Stimulated activated naive B cell treated with anti-CD40 and anti-IgM and Interleukin-4, amounts not matched to agents 10 μg/mL and 1 μg/mL and 100 μg/mL, for 72 hours (primary cell): ENCODE data around the gene ATP10A.

Experiments used
- ATAC-seq, 2 donors: fragments of 150-1000 bp; cut with Tn5 transposase; replicated peaks; 2 replicates each; pipeline ENCODE4 v1.10.0; 2021; ENCODE audit warnings: moderate library complexity in 1 of 2
- DNase-seq: peaks from one replicate; pipeline ENCODE4 v3.0.0; 2021
- H3K27ac Mint-ChIP-seq: one replicate; pipeline ENCODE4 v1.8.0; 2022; ENCODE audit warnings: mild to moderate bottlenecking, mixed read lengths
- H3K27me3 Mint-ChIP-seq, 2 donors: one replicate each; pipeline ENCODE4 v1.8.0; 2022; ENCODE audit warnings: mixed read lengths in 2 of 2
- H3K36me3 Mint-ChIP-seq, 2 donors: one replicate each; pipeline ENCODE4 v1.8.0; 2022; ENCODE audit warnings: mixed read lengths in 2 of 2, mild to moderate bottlenecking in 1 of 2
- H3K4me1 Mint-ChIP-seq, 2 donors: one replicate each; pipeline ENCODE4 v1.8.0; 2022; ENCODE audit warnings: mixed read lengths in 2 of 2, mild to moderate bottlenecking in 1 of 2
- H3K4me3 Mint-ChIP-seq, 2 donors: one replicate each; pipeline ENCODE4 v1.8.0; 2022; ENCODE audit warnings: mild to moderate bottlenecking in 2 of 2, mixed read lengths in 2 of 2, moderate library complexity in 1 of 2
- H3K9me3 Mint-ChIP-seq, 2 donors: one replicate each; pipeline ENCODE4 v1.8.0; 2022; ENCODE audit warnings: mixed read lengths in 2 of 2, mild to moderate bottlenecking in 1 of 2

ATP10A gene

DNA sequence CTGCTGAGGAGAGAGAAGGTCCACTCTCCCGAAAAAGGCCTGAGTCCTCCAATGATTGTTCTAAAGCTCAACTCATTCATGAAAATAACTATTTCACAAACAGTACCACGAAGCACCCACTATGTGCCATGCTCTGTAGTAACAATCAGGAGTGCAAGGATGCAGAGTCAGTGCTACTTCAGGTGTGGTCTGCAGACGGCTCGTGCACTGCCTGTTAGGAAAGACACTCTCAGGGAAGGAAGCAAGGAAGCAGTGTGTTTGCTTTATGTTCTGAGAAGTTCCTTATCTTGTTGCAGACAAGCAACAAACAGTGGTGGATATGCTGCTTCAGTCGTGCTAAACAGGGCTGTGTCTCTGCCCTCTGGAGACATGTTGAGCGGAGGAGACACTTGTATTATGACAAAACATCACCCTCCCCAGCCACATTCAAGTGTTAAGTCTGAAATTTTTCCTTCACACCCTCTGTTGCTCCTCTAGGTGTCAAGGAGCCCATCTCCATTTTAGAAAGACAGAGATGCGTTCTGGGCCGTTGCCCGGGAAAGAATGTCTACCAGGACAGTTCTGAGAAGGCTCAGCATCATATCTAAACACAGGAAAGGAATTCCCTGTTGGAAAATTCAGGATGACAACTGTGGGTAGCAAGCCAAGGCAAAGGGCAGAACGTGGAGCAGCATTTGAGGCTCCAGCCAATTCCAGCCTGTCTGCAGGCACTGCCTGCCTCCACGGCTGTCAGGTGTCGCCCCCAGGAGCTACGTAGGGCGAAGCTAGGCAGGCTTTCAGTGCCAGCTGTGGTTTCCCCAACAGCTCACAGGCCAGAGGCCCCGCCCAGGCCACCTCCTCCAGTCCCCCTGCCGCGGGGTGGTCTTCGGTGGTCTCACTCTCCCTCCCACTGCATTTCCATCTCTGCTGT is 13.4 kb upstream of the ATP10A start:
- DNase-seq (no peak), ATAC-seq (no peak)
- Mint-ChIP-seq H3K27me3 (peaks cover 0 to 4% of the 10 kb centered on the region in 2 donors), H3K9me3 (no peaks in the 10 kb centered on the region), H3K4me3 (no peak overlapping the region), H3K4me1 (no peaks in the 10 kb centered on the region), H3K36me3 (no peaks in the 10 kb centered on the region), H3K27ac (no peak overlapping the region)

DNA sequence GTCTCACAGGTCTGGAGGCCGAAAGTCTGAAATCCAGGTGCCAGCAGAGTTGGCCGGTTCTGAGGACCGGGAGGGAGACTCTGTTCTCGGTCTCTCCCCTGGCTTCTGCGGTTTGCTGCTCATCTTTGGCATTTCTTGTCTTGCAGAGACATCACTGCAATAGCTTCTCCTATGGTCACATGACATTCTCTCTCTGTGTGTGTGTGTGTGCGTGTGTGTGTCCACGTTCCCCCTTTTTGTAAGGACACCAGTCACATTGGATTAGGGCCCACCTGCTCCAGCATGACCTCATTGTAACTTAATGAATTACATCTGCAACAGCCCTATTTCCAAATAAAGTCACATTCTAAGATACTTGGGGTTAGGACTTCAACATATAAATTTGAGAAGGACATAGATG is 12.4 kb upstream of the ATP10A start:
- Mint-ChIP-seq H3K27me3 (peaks cover 0 to 4% of the 10 kb centered on the region in 2 donors), H3K4me1 (no peaks in the 10 kb centered on the region), H3K4me3 (no peak overlapping the region), H3K9me3 (no peaks in the 10 kb centered on the region), H3K27ac (no peak overlapping the region), H3K36me3 (no peaks in the 10 kb centered on the region)
- no peak for ATAC-seq
- DNase-seq = no peak

DNA sequence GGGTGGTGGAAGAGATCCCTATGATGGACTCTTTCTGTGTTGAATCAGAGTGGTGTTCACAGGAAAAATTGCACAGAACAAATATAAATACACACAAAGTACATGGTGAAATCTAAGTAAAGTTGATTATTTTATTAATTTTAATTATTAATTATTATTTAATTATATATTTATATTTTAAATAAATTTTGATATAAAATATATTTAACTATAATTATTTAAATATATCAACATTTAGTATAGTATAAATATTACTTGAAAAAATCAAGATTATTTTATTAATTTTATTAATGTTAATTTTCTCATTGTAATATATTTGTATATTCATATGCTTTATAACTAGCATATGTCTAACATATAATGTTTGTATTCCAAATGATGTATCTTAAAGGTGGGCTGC is 11.3 kb upstream of the ATP10A start:
- H3K36me3 Mint-ChIP-seq = no peaks in the 10 kb centered on the region
- no peak overlapping the region for H3K27ac Mint-ChIP-seq
- DNase-seq (no peak), ATAC-seq (no peak)
- H3K9me3 Mint-ChIP-seq = no peaks in the 10 kb centered on the region
- H3K4me1 Mint-ChIP-seq = peaks cover under 1 to 3% of the 10 kb centered on the region in 2 donors
- H3K4me3 Mint-ChIP-seq = no peak overlapping the region
- peaks cover 0 to 6% of the 10 kb centered on the region in 2 donors for H3K27me3 Mint-ChIP-seq

DNA sequence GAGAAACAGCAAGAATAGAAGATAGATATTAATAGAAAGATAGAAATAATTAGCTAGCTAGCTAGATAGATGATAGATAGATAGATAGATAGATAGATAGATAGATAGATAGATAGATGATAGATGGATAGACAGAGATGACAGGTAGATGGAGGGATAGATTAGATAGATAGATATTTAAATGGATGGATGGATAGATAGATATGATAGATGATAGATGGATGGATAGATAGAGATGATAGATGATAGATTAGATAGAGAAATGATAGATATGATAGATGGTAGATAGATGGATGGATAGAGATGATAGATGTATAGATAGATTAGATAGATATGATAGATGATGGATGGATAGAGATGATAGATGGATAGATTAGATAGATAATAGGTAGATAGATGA is 8.3 kb upstream of the ATP10A start:
- ATAC-seq (no peak), DNase-seq (no peak)
- peaks cover 2 to 5% of the 10 kb centered on the region in 2 donors for H3K4me1 Mint-ChIP-seq
- no peaks in the 10 kb centered on the region for H3K36me3 Mint-ChIP-seq
- no peak overlapping the region for H3K27ac Mint-ChIP-seq
- no peaks in the 10 kb centered on the region for H3K9me3 Mint-ChIP-seq
- peaks cover 10 to 12% of the 10 kb centered on the region in 2 donors for H3K27me3 Mint-ChIP-seq
- no peak overlapping the region for H3K4me3 Mint-ChIP-seq

DNA sequence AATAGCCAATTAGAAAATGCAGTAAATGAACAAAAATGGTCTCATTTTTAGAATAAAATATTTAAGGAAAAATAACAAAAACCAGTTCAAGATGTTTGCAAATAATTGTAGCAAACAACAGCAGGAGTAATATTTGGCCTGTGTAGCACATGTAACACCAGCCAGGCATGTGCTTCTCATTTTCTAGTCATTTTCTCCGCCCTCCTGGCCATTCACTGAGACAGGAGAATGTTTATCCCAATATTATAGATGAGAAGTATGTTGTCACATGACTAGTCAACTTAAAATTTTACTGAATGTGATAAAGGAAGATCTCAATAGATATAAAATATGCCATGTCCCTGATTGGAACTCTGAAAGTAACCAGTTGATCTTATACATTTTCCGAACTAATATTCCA is 7.8 kb upstream of the ATP10A start:
- Mint-ChIP-seq H3K4me1 (peaks cover 2 to 5% of the 10 kb centered on the region in 2 donors), H3K36me3 (no peaks in the 10 kb centered on the region), H3K27ac (no peak overlapping the region), H3K27me3 (peaks cover 15 to 17% of the 10 kb centered on the region in 2 donors), H3K9me3 (no peaks in the 10 kb centered on the region), H3K4me3 (no peak overlapping the region)
- ATAC-seq (no peak), DNase-seq (no peak)

DNA sequence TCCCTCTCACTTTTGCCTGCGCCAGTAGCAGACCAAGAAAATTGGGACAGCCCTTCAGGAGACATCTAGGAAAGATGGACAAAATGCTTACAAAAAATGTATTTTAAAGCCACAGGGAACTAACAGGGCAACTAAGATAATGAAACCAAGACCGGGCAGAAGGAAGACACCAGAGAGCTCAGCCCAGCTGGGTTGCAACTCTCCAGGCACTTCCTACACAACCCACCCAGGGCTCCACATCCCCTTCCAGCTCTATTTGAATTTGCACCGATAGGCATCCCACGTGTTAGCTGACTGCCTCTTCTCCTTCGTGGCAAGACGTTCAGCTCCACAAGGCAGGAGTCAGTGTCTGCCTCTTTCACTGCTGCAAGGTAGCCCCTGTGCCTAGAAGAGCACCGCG is 6.6 kb upstream of the ATP10A start:
- no peaks in the 10 kb centered on the region for H3K36me3 Mint-ChIP-seq
- DNase-seq (no peak), ATAC-seq (no peak)
- peaks cover 5% of the 10 kb centered on the region in 2 donors for H3K4me1 Mint-ChIP-seq
- no peaks in the 10 kb centered on the region for H3K9me3 Mint-ChIP-seq
- H3K27ac Mint-ChIP-seq = no peak overlapping the region
- no peak overlapping the region for H3K4me3 Mint-ChIP-seq
- peaks cover 25% of the 10 kb centered on the region in 2 donors for H3K27me3 Mint-ChIP-seq

DNA sequence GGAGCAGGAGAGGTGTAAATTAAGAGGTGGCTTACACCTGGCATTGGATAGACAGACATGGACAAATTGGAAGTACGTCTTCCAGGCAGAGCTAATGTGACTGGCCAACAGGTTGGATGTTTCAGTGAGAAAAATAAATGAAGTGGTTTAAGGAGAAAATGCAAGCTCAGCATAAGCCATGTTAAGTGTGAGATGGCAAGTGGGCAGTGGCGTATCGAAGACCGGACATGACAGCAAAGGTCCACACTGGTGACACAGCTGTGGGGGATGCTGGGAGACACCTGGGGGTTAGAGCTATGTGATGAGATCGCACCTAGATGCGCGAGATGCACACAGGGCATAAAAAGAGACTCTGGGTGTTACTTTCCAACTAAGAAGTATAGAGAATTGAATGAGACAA is 3.7 kb upstream of the ATP10A start:
- DNase-seq (no peak), ATAC-seq (no peak)
- peaks cover 10 to 19% of the 10 kb centered on the region in 2 donors for H3K4me1 Mint-ChIP-seq
- no peak overlapping the region for H3K4me3 Mint-ChIP-seq
- no peak overlapping the region for H3K27ac Mint-ChIP-seq
- no peaks in the 10 kb centered on the region for H3K9me3 Mint-ChIP-seq
- no peaks in the 10 kb centered on the region for H3K36me3 Mint-ChIP-seq
- H3K27me3 Mint-ChIP-seq = peaks cover 38 to 47% of the 10 kb centered on the region in 2 donors

DNA sequence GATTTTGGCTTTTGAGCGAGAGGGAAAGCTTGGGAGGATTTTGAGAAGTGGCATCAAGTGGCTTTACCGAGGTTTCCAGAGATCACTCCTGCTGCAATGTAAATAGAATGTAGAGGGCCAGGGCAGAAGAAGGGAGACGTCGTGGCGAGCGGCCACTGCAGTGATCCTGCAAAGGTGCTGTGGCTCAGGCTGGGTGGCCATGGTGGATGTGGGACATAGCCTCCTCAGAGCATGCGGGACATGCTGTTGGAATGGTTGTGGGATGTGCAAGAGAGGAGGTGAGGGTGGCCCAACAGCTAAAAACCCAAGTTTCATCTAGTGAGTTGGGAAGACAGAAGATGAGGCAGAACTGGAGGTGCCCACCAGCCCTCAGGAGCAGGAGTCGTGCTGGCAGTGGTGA is 3.1 kb upstream of the ATP10A start:
- H3K4me1 Mint-ChIP-seq = peaks cover 16 to 25% of the 10 kb centered on the region in 2 donors
- no peak for DNase-seq
- ATAC-seq = no peak
- no peaks in the 10 kb centered on the region for H3K9me3 Mint-ChIP-seq
- H3K4me3 Mint-ChIP-seq = no peak overlapping the region
- H3K36me3 Mint-ChIP-seq = no peaks in the 10 kb centered on the region
- H3K27me3 Mint-ChIP-seq = peaks cover 45 to 53% of the 10 kb centered on the region in 2 donors
- H3K27ac Mint-ChIP-seq = no peak overlapping the region

DNA sequence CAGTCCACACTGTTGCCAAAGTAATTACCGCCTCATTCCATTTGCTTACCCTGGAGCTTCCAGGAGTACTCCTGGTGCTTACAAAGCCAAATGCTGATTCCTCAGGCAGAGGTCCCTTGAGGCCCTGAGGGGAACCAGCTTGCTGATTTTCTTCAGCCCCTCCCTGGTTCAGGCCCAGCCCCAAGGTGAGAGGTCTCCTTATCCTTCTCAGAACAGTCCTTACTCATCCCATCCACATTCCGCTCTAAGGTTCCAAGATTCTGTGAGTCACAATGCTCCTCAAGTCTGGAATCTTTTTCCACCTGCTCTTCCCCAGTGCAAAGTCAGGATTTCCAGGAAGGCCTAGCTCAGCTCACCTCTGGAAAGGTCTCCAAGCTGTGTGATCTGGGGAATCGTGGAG is 1.8 kb upstream of the ATP10A start:
- H3K4me3 Mint-ChIP-seq = no peak overlapping the region

DNA sequence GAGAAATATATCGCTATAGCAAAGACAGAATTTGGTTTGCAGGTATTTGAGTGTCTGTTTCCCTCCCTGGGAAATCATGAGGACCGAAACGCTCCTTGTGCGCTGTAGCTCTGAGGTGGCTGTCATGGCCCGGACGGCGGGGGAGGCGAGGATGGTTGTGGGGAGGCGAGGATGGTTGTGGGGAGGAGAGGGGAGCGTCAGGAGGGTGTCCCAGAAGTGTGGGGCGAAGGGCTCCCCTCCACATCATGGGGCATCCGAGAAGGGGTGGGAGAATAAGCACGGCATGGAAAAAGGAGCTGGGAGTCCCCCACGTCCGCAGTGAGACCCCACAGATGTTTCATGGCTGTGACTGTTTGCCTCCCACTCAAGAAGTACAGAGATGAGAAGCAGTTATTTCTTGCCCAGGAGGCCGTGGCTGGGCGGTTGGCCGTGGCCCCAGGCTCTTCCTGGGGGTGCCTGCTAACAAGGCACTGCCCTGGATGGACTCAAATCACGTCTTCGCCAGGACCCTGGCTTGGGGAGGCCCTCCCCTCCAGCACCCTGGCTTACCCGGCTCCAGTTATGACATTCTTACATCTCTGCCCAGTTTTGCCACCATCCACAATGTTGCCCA is 947 bp upstream of the ATP10A start:
- DNase-seq (no peak), ATAC-seq (no peak)
- no peaks in the 10 kb centered on the region for H3K36me3 Mint-ChIP-seq
- H3K4me3 Mint-ChIP-seq = peak overlapping the region; percentile 66 to 71
- no peaks in the 10 kb centered on the region for H3K9me3 Mint-ChIP-seq
- H3K27ac Mint-ChIP-seq = no peak overlapping the region
- peaks cover 22 to 35% of the 10 kb centered on the region in 2 donors for H3K4me1 Mint-ChIP-seq
- H3K27me3 Mint-ChIP-seq = peaks cover 55 to 73% of the 10 kb centered on the region in 2 donors

More for the DNA sequence above, 1.8 kb upstream of the ATP10A start:
- no peak for ATAC-seq
- peaks cover 56 to 66% of the 10 kb centered on the region in 2 donors for H3K27me3 Mint-ChIP-seq
- no peak overlapping the region for H3K27ac Mint-ChIP-seq
- H3K9me3 Mint-ChIP-seq = no peaks in the 10 kb centered on the region
- DNase-seq = no peak
- peaks cover 23 to 38% of the 10 kb centered on the region in 2 donors for H3K4me1 Mint-ChIP-seq
- H3K36me3 Mint-ChIP-seq = no peaks in the 10 kb centered on the region

DNA sequence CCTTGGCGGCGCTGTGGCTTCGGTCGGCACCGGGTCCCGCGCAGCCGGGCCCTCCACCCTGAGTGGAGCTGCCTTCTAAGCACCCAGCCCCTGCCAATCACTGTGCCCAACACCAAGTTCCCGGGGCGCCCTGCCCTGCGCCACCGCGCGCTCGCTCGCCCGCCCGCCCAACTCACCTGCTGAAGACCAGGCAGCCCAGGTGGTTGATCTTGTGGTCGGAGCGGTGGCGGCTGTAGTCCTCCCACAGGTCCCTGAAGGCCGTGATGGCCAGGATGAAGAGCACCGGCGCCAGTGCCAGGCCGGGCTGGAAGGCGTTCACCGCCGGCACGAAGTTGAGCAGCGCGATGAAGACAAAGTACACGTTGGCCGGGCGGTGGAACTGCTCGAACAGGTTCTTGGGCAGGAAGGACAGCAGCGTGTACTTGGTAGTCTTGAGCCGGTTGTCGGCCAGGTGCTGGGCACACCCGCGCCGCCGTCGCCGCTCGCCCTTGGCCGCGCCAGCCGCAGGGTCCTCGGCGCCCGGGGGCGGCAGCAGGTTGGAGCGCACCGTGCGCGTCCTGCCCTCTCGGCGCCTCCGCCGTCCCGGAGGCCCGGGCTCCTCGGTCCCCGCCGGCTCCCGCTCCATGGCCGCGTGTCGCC is 536 bp downstream of the ATP10A start:
- H3K9me3 Mint-ChIP-seq = no peaks in the 10 kb centered on the region
- no peaks in the 10 kb centered on the region for H3K36me3 Mint-ChIP-seq
- H3K27ac Mint-ChIP-seq = no peak overlapping the region
- peaks cover 22 to 35% of the 10 kb centered on the region in 2 donors for H3K4me1 Mint-ChIP-seq
- ATAC-seq (peak; percentile 35 to 38), DNase-seq (no peak)
- peak overlapping the region; percentile 76 to 80 for H3K4me3 Mint-ChIP-seq
- H3K27me3 Mint-ChIP-seq = peaks cover 63 to 78% of the 10 kb centered on the region in 2 donors

DNA sequence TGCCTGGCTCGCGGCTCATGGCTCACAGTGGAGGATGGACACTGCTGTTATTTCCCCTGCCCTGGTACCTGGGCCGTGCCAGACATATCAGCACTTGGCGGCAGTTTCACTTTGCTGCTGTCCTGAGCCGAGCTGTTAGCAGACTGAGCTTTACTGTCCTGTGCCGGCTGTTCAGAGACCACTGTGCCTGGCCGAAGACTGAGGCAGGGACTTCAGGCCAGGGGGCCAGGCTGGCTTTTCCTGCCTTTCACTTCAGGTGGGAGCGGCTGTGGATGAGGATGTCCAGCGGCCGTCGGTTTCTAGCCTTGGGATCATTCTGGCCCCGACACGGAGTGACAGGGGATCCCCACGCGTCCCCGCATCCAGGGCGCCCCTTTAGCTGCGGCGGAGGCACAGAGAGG is 1.1 kb downstream of the ATP10A start:
- H3K36me3 Mint-ChIP-seq = no peaks in the 10 kb centered on the region
- H3K4me3 Mint-ChIP-seq = peak overlapping the region; percentile 76 to 80

DNA sequence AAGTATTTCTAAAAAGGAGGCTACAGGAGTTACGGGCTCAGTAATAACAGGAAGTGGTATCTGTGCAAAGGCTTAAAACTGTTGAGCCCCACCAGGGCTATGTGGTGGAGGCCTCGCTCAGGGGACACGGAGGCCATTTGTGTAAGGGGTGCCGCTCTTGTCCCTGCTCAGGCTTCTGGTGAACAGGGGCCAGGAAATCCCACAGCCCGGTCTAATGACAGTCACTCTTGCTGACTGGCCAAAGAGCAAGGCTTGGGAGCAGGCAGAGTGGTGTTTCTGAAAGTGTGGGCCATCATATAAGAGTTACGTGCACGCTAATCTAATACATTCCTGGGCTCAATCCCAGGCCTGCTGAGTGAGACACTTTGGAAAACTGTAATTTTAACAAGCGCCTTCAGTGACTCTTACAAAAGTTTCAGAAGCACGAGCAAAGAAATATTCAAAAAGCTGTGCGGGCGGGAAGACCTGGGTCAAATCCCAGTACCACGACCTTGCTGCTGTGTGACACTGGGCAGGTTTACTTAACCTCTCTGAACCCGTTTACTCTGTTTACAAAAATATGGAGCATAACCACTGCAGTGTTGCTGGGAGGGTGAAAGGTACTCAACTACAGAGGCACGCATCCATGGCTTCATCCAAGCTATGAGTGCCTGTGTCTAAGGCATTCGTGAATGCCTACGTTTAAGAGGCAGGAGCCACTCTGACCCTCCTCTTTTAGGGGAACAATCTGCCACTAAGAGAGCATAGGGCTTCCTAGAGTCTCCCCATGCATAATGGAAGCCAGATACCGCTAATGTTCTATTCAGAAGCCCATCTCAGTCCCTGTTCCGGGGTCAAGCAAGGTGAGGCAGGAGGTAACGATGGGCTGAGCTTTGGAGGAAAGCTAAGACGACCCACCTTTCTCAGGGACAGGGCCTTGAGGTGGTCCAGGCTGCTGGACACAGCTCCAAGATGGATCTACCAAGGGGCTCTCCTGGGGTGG is 2.0 kb downstream of the ATP10A start:
- H3K4me3 Mint-ChIP-seq = peak overlapping the region; percentile 76 to 80
- DNase-seq = no peak
- H3K4me1 Mint-ChIP-seq = peaks cover 22 to 35% of the 10 kb centered on the region in 2 donors
- no peak overlapping the region for H3K27ac Mint-ChIP-seq
- no peaks in the 10 kb centered on the region for H3K9me3 Mint-ChIP-seq
- H3K36me3 Mint-ChIP-seq = no peaks in the 10 kb centered on the region
- peak; percentile 48 to 51 for ATAC-seq
- H3K27me3 Mint-ChIP-seq = peaks cover 54 to 70% of the 10 kb centered on the region in 2 donors

More for the DNA sequence above, 1.1 kb downstream of the ATP10A start:
- Mint-ChIP-seq H3K27me3 (peaks cover 63 to 78% of the 10 kb centered on the region in 2 donors), H3K9me3 (no peaks in the 10 kb centered on the region), H3K4me1 (peaks cover 22 to 35% of the 10 kb centered on the region in 2 donors), H3K27ac (no peak overlapping the region)
- DNase-seq (no peak), ATAC-seq (peak in 1 of 2 donors; percentile 26)
